HG02642 (cell line): ENCODE measurements around the gene SIRT6.
A peak's percentile ranks its signal among the peaks of the same experiment; 100 is the strongest.
"Not testable (repeated sequence)": the region's sequence is repeated elsewhere in the genome, so short reads cannot be mapped to it uniquely, and the experiment has no call there.

Experiments
- ATAC-seq: cut with Tn5 transposase; IDR thresholded peaks from one replicate; pipeline ENCODE4 v1.9.1; 2021; ENCODE audit warnings: mild to moderate bottlenecking; ENCODE audit not compliant: unreplicated experiment, poor library complexity

Gene SIRT6

GRCh38 chr19:4182084-4182810, at the start of gene SIRT6, which contains the start of gene ANKRD24:
TSS of gene SIRT6 (minus strand) at chr19:4182563. CDS start at chr19:4182539, 24 bp downstream.
TSS of gene ANKRD24 (plus strand) at chr19:4182689. CDS start at chr19:4186426, 3,737 bp downstream.
- peak; percentile 74 for ATAC-seq

- not testable (repeated sequence) for ATAC-seq
These were observed 49.8 kb upstream of the SIRT6 start for GRCh38 chr19:4232139-4232538.

- not testable (repeated sequence) for ATAC-seq
These were observed 49.2 kb upstream of the SIRT6 start for GRCh38 chr19:4231521-4231920.

GRCh38 chr19:4230237-4230636, 47.9 kb upstream of the SIRT6 start:
- not testable (repeated sequence) for ATAC-seq

GRCh38 chr19:4229179-4229931, 47.0 kb upstream of the SIRT6 start, which contains the start of gene EBI3:
TSS of gene EBI3 (plus strand) at chr19:4229523. CDS start at chr19:4229551, 28 bp downstream.
- peak; percentile 73 for ATAC-seq

DNA sequence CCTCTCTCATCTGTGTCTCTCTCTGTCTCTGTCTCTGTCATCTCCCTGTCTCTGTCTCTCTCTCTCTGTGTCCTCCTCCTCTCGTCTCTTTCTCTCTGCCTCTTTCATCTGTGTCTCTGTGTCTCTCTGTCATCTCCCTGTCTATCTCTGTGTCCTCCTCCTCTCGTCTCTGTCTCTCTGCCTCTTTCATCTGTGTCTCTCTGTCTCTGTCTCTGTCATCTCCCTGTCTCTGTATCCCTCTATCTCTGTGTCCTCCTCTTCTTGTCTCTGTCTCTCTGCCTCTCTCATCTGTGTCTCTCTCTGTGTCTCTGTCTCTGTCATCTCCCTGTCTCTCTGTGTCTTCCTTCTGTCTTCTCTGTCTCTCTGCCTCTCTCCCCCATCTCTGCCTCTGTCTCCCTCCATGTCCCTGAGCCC, 46.4 kb upstream of the SIRT6 start:
- ATAC-seq = no peak

DNA sequence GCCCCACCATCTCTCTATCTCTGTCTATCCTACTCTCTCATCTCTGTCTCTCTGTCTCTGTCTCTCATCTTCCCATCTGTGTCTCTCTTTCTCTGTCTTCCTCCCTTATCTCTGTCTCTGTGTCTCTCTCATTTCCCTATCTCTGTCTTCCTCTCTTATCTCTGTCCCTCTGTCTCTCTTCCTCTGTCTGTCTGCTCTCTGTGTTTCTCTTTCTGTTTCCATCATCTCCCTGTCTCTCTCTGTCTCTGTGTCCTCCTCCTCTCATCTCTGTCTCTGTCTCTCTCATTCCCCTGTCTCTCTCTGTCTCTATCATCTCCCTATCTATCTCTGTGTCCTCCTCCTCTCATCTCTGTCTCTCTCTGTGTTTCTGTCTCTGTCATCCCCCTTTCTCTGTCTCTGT, 45.4 kb upstream of the SIRT6 start:
- no peak for ATAC-seq

- ATAC-seq = no peak
These were observed 43.5 kb upstream of the SIRT6 start for GRCh38 chr19:4225885-4226284.

DNA sequence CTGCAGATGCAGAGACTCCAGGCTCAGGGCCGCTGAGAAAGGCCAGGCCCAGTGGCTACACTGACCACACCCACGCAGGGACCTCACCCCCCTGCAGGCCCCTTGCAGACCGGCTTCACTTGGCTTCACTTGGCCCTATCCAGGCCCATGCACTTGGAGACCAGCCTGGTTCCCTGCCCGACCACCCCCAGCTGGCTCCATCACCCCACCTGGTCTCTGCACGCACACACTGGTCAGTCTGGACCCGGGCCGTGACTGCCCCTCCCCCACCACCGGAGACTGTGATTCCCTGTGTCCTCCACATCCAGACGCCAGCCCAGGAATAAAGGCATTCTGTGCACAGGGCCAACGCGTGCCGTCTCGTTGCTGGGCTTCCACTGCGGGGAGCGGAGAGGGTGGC, 42.1 kb upstream of the SIRT6 start:
- ATAC-seq = no peak

GRCh38 chr19:4220188-4220587, 37.8 kb upstream of the SIRT6 start:
- no peak for ATAC-seq

- not testable (repeated sequence) for ATAC-seq
These were observed 36.2 kb upstream of the SIRT6 start for GRCh38 chr19:4218523-4218922.

GRCh38 chr19:4217429-4218264, 35.3 kb upstream of the SIRT6 start:
- no peak for ATAC-seq

GRCh38 chr19:4216846-4217245, 34.5 kb upstream of the SIRT6 start:
- ATAC-seq = no peak

GRCh38 chr19:4215807-4216206, 33.4 kb upstream of the SIRT6 start:
- no peak for ATAC-seq

- ATAC-seq = no peak
These were observed 30.8 kb upstream of the SIRT6 start for GRCh38 chr19:4213116-4213515.

DNA sequence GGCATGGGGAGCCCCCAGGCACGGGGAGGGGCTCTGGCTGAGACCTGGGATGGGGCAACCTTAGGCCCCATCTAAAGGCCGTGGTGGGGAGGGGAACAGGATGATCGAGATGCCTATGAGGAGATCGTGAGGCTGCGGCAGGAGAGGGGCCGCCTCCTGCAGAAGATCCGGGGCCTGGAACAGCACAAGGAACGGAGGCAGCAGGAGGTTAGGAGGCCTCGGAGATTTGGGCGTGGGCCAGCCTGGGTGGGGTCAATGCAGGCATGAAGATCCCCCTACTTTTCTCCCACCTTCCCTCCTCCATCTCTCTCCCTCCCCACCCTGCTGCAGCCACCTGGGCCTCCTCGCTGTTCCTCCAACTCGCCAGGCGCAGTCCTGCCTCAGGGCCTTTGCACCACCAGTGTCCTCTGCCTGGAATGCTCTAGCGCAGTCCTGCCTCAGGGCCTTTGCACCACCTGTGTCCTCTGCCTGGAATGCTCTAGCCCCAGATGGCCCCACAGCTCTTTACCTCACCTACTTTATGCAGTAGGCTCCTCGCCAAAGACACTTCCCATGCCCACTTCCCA, 27.9 kb upstream of the SIRT6 start:
- no peak for ATAC-seq

GRCh38 chr19:4208385-4209094, 26.2 kb upstream of the SIRT6 start:
- no peak for ATAC-seq

DNA sequence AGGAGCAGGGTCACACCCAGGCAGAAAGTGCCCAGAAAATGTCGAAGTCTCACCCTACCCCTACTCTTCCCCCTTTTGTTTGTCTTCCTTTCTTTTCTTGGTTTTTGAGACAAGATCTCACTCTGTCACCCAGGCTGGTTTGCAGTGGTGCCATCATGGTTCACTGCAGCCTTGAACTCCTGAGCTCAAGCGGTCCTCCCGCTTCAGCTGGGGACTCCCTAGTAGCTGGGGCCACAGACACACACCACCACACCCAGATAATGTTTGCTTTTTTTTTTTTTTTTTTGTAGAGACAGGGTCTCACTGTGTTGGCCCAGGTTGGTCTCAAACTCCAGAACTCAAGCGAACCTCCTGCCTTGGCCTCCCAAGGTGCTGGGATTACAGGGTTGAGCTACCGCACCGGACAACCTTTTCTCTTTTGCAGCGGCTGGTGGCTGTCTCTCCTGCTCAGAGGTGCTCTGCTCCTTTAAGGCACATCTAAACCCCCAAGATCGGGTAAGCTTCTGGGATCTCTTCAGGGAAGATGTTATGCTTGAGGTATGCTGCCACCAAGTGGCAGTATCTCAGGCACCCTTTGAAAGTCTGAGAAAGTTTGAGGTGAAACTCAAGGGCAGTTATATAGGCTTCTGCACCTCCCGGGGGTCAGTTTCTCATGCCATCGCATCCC, 24.6 kb upstream of the SIRT6 start:
- no peak for ATAC-seq

DNA sequence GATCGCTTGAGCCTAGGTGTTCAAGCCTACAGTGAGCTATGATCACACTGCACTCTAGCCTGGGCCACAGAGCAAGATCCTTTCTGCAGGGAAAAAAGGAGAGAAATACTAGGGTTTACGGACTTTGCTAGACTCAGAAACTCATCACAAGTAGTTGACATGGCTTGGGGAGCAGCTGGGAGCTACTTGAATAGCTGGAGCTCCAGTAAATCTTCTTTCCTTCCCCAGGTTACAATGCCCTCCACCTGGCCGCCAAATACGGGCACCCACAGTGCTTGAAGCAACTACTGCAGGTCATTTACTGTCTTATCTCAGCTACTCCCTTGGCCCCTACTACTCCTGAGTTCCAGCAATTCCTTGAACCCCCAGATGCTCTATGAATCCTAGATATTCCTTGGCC, 19.4 kb upstream of the SIRT6 start:
- ATAC-seq = no peak
